BE2C (cell line): ENCODE results near the gene CDH15.

Experiments
- DNase-seq: peaks from one replicate; pipeline ENCODE4 v3.0.0-alpha.2; 2020
- H3K27me3 ChIP-seq: fragments of 250-450 bp; sonication (Bioruptor Pico); 2 replicates; pipeline ENCODE4 v1.5.1; 2020; ENCODE audit warnings: mild to moderate bottlenecking
- H3K36me3 ChIP-seq: fragments of 250-450 bp; sonication (Bioruptor Pico); 2 replicates; pipeline ENCODE4 v1.5.1; 2020; ENCODE audit warnings: mild to moderate bottlenecking
- H3K4me1 ChIP-seq: fragments of 250-450 bp; sonication (Bioruptor Pico); 2 replicates; pipeline ENCODE4 v1.5.1; 2020
- H3K4me3 ChIP-seq: 2 replicates; pipeline ENCODE4 v1.5.1; 2011; ENCODE audit warnings: low read depth, low read length
- H3K9me3 ChIP-seq: fragments of 250-450 bp; sonication (Bioruptor Pico); 2 replicates; pipeline ENCODE4 v1.5.1; 2020
- TF ChIP-seq, protein P1 (sequence below): IDR thresholded peaks from 2 replicates; pipeline ENCODE4 v1.5.1; 2012; ENCODE audit warnings: mild to moderate bottlenecking, low read depth, low read length

CDH15 gene

DNA sequence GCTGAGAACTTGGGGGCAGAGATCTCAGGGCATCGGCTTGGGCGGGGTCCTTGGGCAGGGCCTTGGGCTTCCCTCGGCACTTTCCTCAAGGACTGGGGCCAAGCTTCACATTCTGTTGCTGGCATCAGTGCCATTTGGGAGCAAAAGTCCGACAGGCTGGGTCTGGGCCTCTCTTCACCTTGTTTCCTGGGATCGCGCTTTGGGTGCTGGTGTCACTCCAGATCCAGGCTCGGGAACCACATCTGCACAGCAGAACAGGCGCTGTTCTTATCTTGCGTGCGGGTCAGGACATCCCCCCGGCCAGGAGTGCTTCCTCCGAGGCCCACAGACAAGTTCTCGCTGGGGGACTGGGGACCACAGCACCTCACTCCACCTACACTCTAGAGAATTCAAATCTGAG lies 31.1 kb upstream of the CDH15 start:
- Histone ChIP-seq H3K4me1 (no peaks in the 10 kb centered on the region), H3K36me3 (peaks cover 13% of the 10 kb centered on the region), H3K4me3 (no peak overlapping the region), H3K27me3 (no peaks in the 10 kb centered on the region), H3K9me3 (no peaks in the 10 kb centered on the region)
- TF ChIP-seq, protein P1, sequence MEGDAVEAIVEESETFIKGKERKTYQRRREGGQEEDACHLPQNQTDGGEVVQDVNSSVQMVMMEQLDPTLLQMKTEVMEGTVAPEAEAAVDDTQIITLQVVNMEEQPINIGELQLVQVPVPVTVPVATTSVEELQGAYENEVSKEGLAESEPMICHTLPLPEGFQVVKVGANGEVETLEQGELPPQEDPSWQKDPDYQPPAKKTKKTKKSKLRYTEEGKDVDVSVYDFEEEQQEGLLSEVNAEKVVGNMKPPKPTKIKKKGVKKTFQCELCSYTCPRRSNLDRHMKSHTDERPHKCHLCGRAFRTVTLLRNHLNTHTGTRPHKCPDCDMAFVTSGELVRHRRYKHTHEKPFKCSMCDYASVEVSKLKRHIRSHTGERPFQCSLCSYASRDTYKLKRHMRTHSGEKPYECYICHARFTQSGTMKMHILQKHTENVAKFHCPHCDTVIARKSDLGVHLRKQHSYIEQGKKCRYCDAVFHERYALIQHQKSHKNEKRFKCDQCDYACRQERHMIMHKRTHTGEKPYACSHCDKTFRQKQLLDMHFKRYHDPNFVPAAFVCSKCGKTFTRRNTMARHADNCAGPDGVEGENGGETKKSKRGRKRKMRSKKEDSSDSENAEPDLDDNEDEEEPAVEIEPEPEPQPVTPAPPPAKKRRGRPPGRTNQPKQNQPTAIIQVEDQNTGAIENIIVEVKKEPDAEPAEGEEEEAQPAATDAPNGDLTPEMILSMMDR: no peak
- DNase-seq: no peak

DNA sequence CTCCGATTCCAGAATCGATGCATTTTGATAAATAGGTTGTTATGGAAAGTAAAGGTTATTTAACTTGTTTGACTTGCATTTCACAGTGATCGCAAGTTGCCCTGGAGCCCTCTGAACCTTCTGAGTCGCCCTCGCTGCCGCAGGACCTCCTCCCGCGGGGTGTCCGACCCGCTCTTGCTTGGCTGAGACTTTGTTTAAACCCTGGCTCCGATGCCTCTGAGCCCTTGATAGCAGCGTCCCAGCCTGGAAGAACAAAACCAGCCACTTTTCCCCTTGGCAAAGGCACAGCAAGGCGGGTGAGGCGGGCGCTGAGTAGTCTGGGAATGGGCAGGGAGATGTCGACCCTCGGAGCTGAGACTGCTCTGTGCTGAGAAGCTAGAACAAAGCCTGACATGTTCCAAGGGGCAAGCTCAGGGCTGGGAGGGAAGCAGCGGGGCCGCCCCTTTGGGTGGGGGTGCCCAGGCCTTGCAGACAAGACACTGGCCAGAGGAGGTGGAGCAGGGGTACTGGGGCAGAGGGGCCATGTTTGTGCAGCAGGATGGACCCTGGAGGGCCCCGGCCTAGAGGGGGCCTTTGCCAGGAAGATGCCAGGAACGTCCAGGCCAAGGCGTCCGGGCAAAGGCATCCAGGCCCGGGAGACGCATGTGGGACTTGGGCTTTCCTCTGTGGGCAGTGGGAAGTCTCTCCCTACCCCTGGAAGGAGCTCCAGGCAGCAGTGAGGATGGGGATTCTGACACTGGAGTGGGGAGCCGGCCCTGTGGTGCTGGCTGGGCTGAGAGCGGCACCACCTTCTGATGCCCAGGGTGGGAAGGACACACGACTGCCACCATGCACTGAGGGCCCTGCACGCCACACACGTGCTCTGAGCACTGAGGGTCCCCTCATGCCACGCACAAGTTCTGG lies 30.3 kb upstream of the CDH15 start:
- H3K9me3 ChIP-seq: no peaks in the 10 kb centered on the region
- H3K4me1 ChIP-seq: no peaks in the 10 kb centered on the region
- no peak overlapping the region for H3K4me3 ChIP-seq
- no peaks in the 10 kb centered on the region for H3K27me3 ChIP-seq
- no peak for DNase-seq
- H3K36me3 ChIP-seq: peaks cover 18% of the 10 kb centered on the region
- TF ChIP-seq, protein P1: no peak

DNA sequence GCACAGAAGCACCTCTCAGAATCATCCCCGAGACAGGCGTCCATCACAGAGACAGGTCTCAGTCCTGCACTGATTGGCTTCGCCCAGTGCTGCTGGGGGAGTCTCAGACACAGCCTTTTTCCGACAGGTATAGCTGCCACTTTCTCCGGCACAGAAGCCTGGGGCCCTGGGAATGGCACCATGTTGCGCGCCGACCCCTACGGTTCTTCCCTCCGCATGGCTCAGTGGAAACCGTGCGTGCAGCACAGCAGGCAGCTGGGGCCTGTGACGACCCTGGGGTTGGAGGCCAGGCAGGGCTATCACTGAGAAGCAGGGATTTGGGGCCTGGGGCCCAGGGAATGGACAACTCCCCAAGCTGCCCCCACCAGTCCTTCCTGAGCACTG lies 29.7 kb upstream of the CDH15 start:
- H3K4me1 ChIP-seq: no peaks in the 10 kb centered on the region
- H3K36me3 ChIP-seq: peaks cover 24% of the 10 kb centered on the region
- TF ChIP-seq, protein P1: no peak
- no peak for DNase-seq
- no peaks in the 10 kb centered on the region for H3K27me3 ChIP-seq
- H3K4me3 ChIP-seq: no peak overlapping the region
- no peaks in the 10 kb centered on the region for H3K9me3 ChIP-seq

DNA sequence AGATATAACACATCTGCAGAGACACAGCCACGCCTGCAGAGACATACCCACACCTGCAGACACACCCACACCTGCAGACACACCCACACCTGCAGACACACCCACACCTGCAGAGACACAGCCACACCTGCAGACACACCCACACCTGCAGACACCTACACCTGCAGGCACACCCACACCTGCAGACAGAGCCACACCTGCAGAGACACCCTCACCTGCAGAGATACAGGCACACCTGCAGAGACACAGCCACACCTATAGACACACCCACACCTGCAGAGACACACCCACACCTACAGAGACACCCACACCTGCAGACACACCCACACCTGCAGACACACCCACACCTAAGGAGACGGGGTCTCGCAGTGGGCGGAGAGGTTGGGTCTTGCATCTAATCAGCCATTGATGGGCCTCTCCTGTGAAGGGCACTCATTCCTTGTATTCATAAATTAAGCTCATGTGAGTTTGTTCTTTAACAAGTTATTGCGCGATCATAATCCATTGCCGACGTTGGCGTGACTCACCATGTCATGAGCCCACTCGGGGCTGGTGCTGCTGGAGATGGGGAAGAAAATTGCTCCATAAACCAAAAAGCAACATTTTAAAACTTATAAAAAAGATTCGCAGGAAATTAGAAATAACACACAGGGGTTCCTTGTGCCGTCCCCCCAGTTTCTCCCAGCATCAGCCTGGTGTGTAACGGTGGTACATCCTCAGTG lies 28.9 kb upstream of the CDH15 start:
- no peak overlapping the region for H3K4me3 ChIP-seq
- H3K36me3 ChIP-seq: peaks cover 24% of the 10 kb centered on the region
- no peaks in the 10 kb centered on the region for H3K27me3 ChIP-seq
- TF ChIP-seq, protein P1: no peak
- H3K9me3 ChIP-seq: no peaks in the 10 kb centered on the region
- H3K4me1 ChIP-seq: no peaks in the 10 kb centered on the region
- DNase-seq: no peak

DNA sequence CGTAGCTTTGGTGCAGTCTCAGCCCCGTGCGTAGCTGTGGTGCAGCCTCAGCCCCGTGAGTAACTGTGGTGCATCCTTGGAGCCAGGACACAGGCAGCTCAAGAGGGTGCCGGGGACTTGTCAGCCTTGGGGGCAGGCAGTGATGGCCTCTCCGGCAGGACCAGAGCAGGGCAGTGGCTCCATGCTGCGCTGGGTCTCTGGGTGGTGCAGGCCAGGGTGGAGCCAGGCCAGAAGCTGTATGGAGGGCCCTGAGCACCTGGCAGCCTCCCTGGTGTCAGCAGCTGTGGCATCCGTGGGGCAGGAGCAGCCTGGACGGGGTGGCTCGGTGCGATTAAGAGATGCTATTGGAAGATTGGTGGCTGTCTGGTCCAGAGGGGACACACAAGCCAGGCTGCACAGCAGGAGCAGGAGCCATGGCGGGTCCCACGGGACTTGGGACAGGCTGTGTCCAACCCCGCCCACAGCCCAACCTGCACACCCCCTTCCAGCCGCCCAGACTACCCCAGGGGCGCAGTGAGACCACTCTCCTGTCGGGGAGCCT lies 28.3 kb upstream of the CDH15 start:
- no peak overlapping the region for H3K4me3 ChIP-seq
- no peaks in the 10 kb centered on the region for H3K9me3 ChIP-seq
- TF ChIP-seq, protein P1: no peak
- DNase-seq: no peak
- no peaks in the 10 kb centered on the region for H3K4me1 ChIP-seq
- H3K27me3 ChIP-seq: no peaks in the 10 kb centered on the region
- H3K36me3 ChIP-seq: peaks cover 24% of the 10 kb centered on the region
